CD14-positive monocyte (primary cell): ENCODE data around the gene SHROOM2. TPM values are rescaled to one million over a fixed set of nuclear protein-coding genes. Genes with fewer than 3 reads are reported as not detected.

Experiments
- DNase-seq, 3 donors: peaks; one replicate each; pipeline ENCODE4 v3.0.0-alpha.2; 2011 to 2022
- H2AFZ ChIP-seq: 2 replicates; pipeline ENCODE4 v1.6.0; 2012; ENCODE audit warnings: mild to moderate bottlenecking, low read depth, low read length, inconsistent platforms; ENCODE audit not compliant: insufficient read depth, poor library complexity, severe bottlenecking
- H3K27ac ChIP-seq, 2 donors: 1 replicate in 1 of 2; 2 replicates in 1 of 2; pipeline ENCODE4 v1.5.1; 2012 to 2013; ENCODE audit warnings: low read length in 2 of 2, control low read depth in 1 of 2, inconsistent platforms in 1 of 2, low read depth in 1 of 2, mild to moderate bottlenecking in 1 of 2
- H3K27me3 ChIP-seq, 2 donors: one replicate each; pipeline versions ENCODE4 v1.6.0 to v1.6.1; 2011 to 2013; ENCODE audit warnings: low read length in 2 of 2; ENCODE audit not compliant: control insufficient read depth in 2 of 2, insufficient read depth in 2 of 2
- H3K36me3 ChIP-seq, 2 donors: replicated peaks in 1 of 2; 1 replicate in 1 of 2; 2 replicates in 1 of 2; pipeline versions ENCODE4 v1.5.1 to v1.6.1; 2012 to 2013; ENCODE audit warnings: low read length in 2 of 2, control low read depth in 1 of 2, inconsistent platforms in 1 of 2, mild to moderate bottlenecking in 1 of 2; ENCODE audit not compliant: insufficient read depth in 2 of 2, control insufficient read depth in 1 of 2
- H3K4me1 ChIP-seq, 2 donors: 1 replicate in 1 of 2; 2 replicates in 1 of 2; pipeline versions ENCODE4 v1.5.1 to v1.6.1; 2012 to 2013; ENCODE audit warnings: low read length in 2 of 2, control low read depth in 1 of 2, inconsistent platforms in 1 of 2, mild to moderate bottlenecking in 1 of 2, moderate library complexity in 1 of 2; ENCODE audit not compliant: insufficient read depth in 2 of 2, control insufficient read depth in 1 of 2
- H3K4me2 ChIP-seq: replicated peaks from 2 replicates; pipeline ENCODE3; 2012; ENCODE audit warnings: low read length, moderate library complexity, mild to moderate bottlenecking; ENCODE audit not compliant: poor library complexity, severe bottlenecking; ENCODE audit errors: extremely low read depth
- H3K4me3 ChIP-seq, 3 experiments: fragments of 200-600 bp in 1 of 3; sonication (generic) in 1 of 3; replicated peaks in 1 of 3; 1 replicate in 2 of 3; 2 replicates in 1 of 3; pipeline ENCODE4 v1.5.1; 2011 to 2013; ENCODE audit warnings: low read length in 3 of 3, mild to moderate bottlenecking in 3 of 3, control low read depth in 2 of 3, low read depth in 2 of 3, inconsistent platforms in 1 of 3, moderate library complexity in 1 of 3
- H3K79me2 ChIP-seq: 2 replicates; pipeline ENCODE4 v1.6.0; 2012; ENCODE audit warnings: mild to moderate bottlenecking, control low read depth, inconsistent platforms, low read length, moderate library complexity; ENCODE audit not compliant: insufficient read depth
- H3K9ac ChIP-seq: 2 replicates; pipeline ENCODE4 v1.6.0; 2017; ENCODE audit warnings: low read length, mild to moderate bottlenecking; ENCODE audit not compliant: insufficient read depth, poor library complexity, severe bottlenecking
- H3K9me3 ChIP-seq, 2 donors: replicated peaks in 1 of 2; 1 replicate in 1 of 2; 2 replicates in 1 of 2; pipeline versions ENCODE4 v1.5.1 to v1.6.1; 2012 to 2013; ENCODE audit warnings: low read length in 2 of 2, control low read depth in 1 of 2; ENCODE audit not compliant: control insufficient read depth in 1 of 2, insufficient read depth in 1 of 2
- H4K20me1 ChIP-seq: 2 replicates; pipeline ENCODE4 v1.6.0; 2012; ENCODE audit warnings: mild to moderate bottlenecking, low read length, control low read depth, moderate library complexity; ENCODE audit not compliant: insufficient read depth
- H3K27ac Mint-ChIP-seq, 7 donors: one replicate each; pipeline ENCODE4 v1.8.0; 2020; ENCODE audit warnings: mild to moderate bottlenecking in 7 of 7, mixed read lengths in 7 of 7, moderate library complexity in 6 of 7, inconsistent platforms in 2 of 7
- H3K27me3 Mint-ChIP-seq, 3 donors: one replicate each; pipeline ENCODE4 v1.8.0; 2021 to 2022; ENCODE audit warnings: low read depth in 3 of 3, mild to moderate bottlenecking in 3 of 3, mixed read lengths in 3 of 3, moderate library complexity in 3 of 3, inconsistent platforms in 1 of 3
- H3K36me3 Mint-ChIP-seq, 2 donors: one replicate each; pipeline ENCODE4 v1.8.0; 2020; ENCODE audit warnings: mixed read lengths in 2 of 2, inconsistent platforms in 1 of 2, mild to moderate bottlenecking in 1 of 2
- H3K4me1 Mint-ChIP-seq: one replicate; pipeline ENCODE4 v1.8.0; 2020; ENCODE audit warnings: mild to moderate bottlenecking, mixed read lengths
- H3K4me3 Mint-ChIP-seq, 2 donors: one replicate each; pipeline ENCODE4 v1.8.0; 2020; ENCODE audit warnings: mild to moderate bottlenecking in 2 of 2, mixed read lengths in 2 of 2, moderate library complexity in 1 of 2
- H3K9me3 Mint-ChIP-seq, 7 donors: one replicate each; pipeline ENCODE4 v1.8.0; 2020 to 2022; ENCODE audit warnings: mixed read lengths in 7 of 7, mild to moderate bottlenecking in 6 of 7, moderate library complexity in 6 of 7, inconsistent platforms in 2 of 7
- CTCF ChIP-seq: fragments of 200-600 bp; IDR thresholded peaks from one replicate; pipeline ENCODE4 v1.8.0; 2022; ENCODE audit warnings: antibody characterized with exemption, mild to moderate bottlenecking
- WGBS: methylation state at CpG from one replicate; pipeline ENCODE4 v1.1.5; 2013; ENCODE audit warnings: missing lambda C conversion rate; ENCODE audit not compliant: insufficient coverage; 5-methylcytosine and 5-hydroxymethylcytosine counted together
- intact Hi-C, 2 donors: fragments of 100-400 bp; cut with micrococcal nuclease; formaldehyde crosslinking; loops; one replicate each; pipeline versions ENCODE4 v1.15.0 to v1.15.1; 2023
- polyA plus RNA-seq, 3 donors: library from polyadenylated mRNA; depleted of rRNA in 1 of 3; unstranded in 2 of 3; stranded (reverse) in 1 of 3; fragments of 300-500 nt in 2 of 3; fragments of >200 nt in 1 of 3; fragmentation: Illumina TruSeq in 2 of 3; gene quantifications; 1 replicate in 2 of 3; 2 replicates in 1 of 3; pipeline ENCODE4 v1.2.3, GENCODE V29; 2012 to 2021

Gene SHROOM2
- polyA plus RNA-seq, 3 donors: not detected

- Histone ChIP-seq H3K4me2 (no peak overlapping the region), H3K79me2 (no peaks in the 10 kb centered on the region), H4K20me1 (no peaks in the 10 kb centered on the region), H3K9ac (no peak overlapping the region), H3K4me3 (no peak overlapping the region), H3K9me3 (peaks cover 5 to 6% of the 10 kb centered on the region in 2 donors), H3K27me3 (peaks cover 3 to 17% of the 10 kb centered on the region in 2 donors), H3K36me3 (no peaks in the 10 kb centered on the region), H3K27ac (no peak overlapping the region), H2AFZ (no peak overlapping the region), H3K4me1 (peaks cover 9 to 11% of the 10 kb centered on the region in 2 donors)
- peaks cover 12 to 36% (median 15%) of the 10 kb centered on the region in 3 donors for H3K27me3 Mint-ChIP-seq
- peaks cover 4 to 19% (median 12%) of the 10 kb centered on the region in 7 donors for H3K9me3 Mint-ChIP-seq
- H3K36me3 Mint-ChIP-seq: no peaks in the 10 kb centered on the region
- TF ChIP-seq CTCF: no peak
- intact Hi-C loops: no loop called here
- peaks cover 20% of the 10 kb centered on the region for H3K4me1 Mint-ChIP-seq
- DNase-seq: no peak
- no peak overlapping the region for H3K4me3 Mint-ChIP-seq
- no peak overlapping the region for H3K27ac Mint-ChIP-seq
- WGBS: no CpG with 5 or more reads among the region's 4 CpGs
These were observed 38.6 kb upstream of the SHROOM2 start for GRCh38 chrX:9747644-9748043.

GRCh38 chrX:9749146-9749692 lies 37.0 kb upstream of the SHROOM2 start:
- H3K27ac ChIP-seq: no peak overlapping the region
- no peak for DNase-seq
- intact Hi-C loops: no loop called here

More at GRCh38 chrX:9749146-9749692, 37.0 kb upstream of the SHROOM2 start:
- no peaks in the 10 kb centered on the region for H3K36me3 ChIP-seq
- no peak for TF ChIP-seq CTCF
- peaks cover 13 to 42% (median 14%) of the 10 kb centered on the region in 3 donors for H3K27me3 Mint-ChIP-seq
- no peaks in the 10 kb centered on the region for H4K20me1 ChIP-seq
- H3K4me2 ChIP-seq: no peak overlapping the region
- WGBS: no CpG with 5 or more reads among the region's 11 CpGs
- H2AFZ ChIP-seq: no peak overlapping the region
- H3K9me3 ChIP-seq: peaks cover 5 to 6% of the 10 kb centered on the region in 2 donors
- peaks cover 20% of the 10 kb centered on the region for H3K4me1 Mint-ChIP-seq
- H3K27ac Mint-ChIP-seq: no peak overlapping the region
- H3K27me3 ChIP-seq: peaks cover 3 to 18% of the 10 kb centered on the region in 2 donors
- no peaks in the 10 kb centered on the region for H3K36me3 Mint-ChIP-seq
- H3K4me1 ChIP-seq: peaks cover 9 to 11% of the 10 kb centered on the region in 2 donors
- no peak overlapping the region for H3K4me3 Mint-ChIP-seq
- peaks cover 4 to 20% (median 10%) of the 10 kb centered on the region in 7 donors for H3K9me3 Mint-ChIP-seq
- no peak overlapping the region for H3K4me3 ChIP-seq
- no peak overlapping the region for H3K9ac ChIP-seq
- H3K79me2 ChIP-seq: no peaks in the 10 kb centered on the region
